ENCODE results near the gene PCCA.
"Not testable (repeated sequence)": the region's sequence is repeated elsewhere in the genome, so short reads cannot be mapped to it uniquely, and the experiment has no call there.

Gene PCCA

DNA sequence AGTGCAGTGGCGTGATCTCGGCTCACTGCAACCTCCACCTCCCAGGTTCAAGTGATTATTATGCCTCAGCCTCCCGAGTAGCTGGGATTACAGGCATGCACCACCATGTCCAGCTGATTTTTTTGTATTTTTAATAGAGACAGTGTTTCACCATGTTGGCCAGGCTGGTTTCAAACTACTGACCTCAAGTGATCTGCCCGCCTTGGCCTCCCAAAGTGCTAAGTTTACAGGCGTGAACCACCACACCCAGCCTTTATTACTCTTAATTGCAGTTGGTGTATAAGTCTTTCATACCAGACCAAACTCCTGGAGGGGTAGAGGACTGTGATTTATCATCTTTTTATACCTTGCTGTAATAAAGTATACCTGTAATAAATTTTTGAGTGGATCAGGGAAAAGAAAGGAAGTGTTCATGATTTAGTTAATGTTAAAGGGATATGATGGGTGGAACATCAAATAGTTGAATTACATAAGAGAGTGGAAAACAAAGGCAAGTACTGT lies 52.6 kb downstream of the PCCA start:
- not testable (repeated sequence) for H3K9ac ChIP-seq (ENCODE audit: low read length); H3K9me3 ChIP-seq (ENCODE audit: control insufficient read depth, insufficient read depth, low read depth, low read length); H3K27me3 ChIP-seq (ENCODE audit: control insufficient read depth, insufficient read depth, low read length); H3K27ac ChIP-seq (ENCODE audit: low read depth, low read length); H3K4me1 ChIP-seq (ENCODE audit: control insufficient read depth, insufficient read depth, low read length); H3K36me3 ChIP-seq (ENCODE audit: control insufficient read depth, insufficient read depth, low read length); H3K4me3 ChIP-seq (ENCODE audit: low read depth, low read length)

DNA sequence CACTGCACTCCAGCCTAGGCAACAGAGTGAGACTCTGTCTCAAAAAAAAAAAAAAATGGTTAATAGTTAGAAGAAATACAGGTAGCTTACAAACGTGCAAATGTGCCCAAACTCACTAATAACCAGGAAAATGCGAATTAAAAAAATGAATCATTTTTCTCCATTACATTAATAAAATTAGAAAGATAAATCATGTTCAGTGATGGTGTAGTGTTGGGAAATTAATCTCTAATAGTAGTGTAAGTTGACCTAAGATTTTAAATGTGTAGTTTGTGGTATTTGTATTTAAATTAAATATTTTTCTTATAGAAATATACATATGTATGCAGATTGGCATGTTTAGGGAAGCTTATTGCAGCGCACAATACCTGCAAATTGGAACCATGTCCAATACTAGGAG lies 57.6 kb downstream of the PCCA start:
- Histone ChIP-seq H3K27me3 (ENCODE audit: control insufficient read depth, insufficient read depth, low read length) (no peaks in the 10 kb centered on the region), H3K4me3 (ENCODE audit: low read depth, low read length) (no peak overlapping the region), H3K4me1 (ENCODE audit: control insufficient read depth, insufficient read depth, low read length) (peaks cover 16% of the 10 kb centered on the region; the same call in 1 of the 2 replicates), H3K36me3 (ENCODE audit: control insufficient read depth, insufficient read depth, low read length) (peaks cover 9% of the 10 kb centered on the region; the same call in 1 of the 2 replicates), H3K9ac (ENCODE audit: low read length) (no peak overlapping the region), H3K27ac (ENCODE audit: low read depth, low read length) (no peak overlapping the region), H3K9me3 (ENCODE audit: control insufficient read depth, insufficient read depth, low read depth, low read length) (no peaks in the 10 kb centered on the region)

DNA sequence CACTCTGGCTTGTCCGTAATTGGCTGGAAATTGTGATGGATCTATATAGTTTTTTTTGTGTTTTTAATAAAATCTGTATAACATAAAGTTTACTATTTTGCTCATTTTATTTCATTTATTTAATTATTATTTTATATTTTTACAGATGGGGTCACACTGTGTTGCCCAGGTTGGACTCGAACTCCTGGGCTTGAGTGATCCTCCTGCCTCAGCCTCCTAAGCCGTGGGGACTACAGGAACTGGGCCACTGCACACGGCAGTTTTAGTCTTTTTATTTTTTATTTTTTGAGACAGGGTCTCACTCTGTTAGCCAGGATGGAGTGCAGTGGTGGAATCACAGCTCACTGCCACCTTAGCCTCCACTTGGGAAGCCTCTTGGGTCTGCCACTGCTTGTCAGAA lies 58.9 kb downstream of the PCCA start:
- Histone ChIP-seq H3K9ac (ENCODE audit: low read length) (peak overlapping the region; percentile 19), H3K27me3 (ENCODE audit: control insufficient read depth, insufficient read depth, low read length) (no peaks in the 10 kb centered on the region), H3K4me1 (ENCODE audit: control insufficient read depth, insufficient read depth, low read length) (peaks cover 16% of the 10 kb centered on the region; the same call in 1 of the 2 replicates), H3K36me3 (ENCODE audit: control insufficient read depth, insufficient read depth, low read length) (peaks cover 9% of the 10 kb centered on the region; the same call in 1 of the 2 replicates), H3K27ac (ENCODE audit: low read depth, low read length) (peak overlapping the region; percentile 74; the same call in 1 of the 2 replicates), H3K4me3 (ENCODE audit: low read depth, low read length) (no peak overlapping the region), H3K9me3 (ENCODE audit: control insufficient read depth, insufficient read depth, low read depth, low read length) (no peaks in the 10 kb centered on the region)

DNA sequence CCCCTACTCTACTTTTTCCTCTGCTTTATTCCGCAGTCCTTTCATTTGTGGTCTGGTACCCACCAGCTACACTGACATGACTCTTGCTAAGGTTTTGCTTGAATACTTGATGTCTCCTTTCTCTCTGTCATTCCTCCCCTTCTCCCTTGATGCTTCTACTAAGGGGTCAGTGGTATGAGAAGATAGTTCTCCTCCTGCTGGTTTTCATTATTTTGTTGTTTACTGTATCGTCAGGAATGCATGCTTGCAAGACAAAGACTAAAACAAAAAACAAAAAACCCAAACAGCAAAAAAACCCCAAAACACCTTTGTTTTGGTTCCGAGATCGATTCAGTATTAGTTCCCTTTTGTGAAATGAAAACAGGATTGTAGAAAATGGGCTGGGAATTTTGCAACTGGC lies 59.5 kb downstream of the PCCA start:
- Histone ChIP-seq H3K4me1 (ENCODE audit: control insufficient read depth, insufficient read depth, low read length) (peaks cover 16% of the 10 kb centered on the region; the same call in 1 of the 2 replicates), H3K27me3 (ENCODE audit: control insufficient read depth, insufficient read depth, low read length) (no peaks in the 10 kb centered on the region), H3K4me3 (ENCODE audit: low read depth, low read length) (no peak overlapping the region), H3K36me3 (ENCODE audit: control insufficient read depth, insufficient read depth, low read length) (peaks cover 9% of the 10 kb centered on the region; the same call in 1 of the 2 replicates), H3K9ac (ENCODE audit: low read length) (no peak overlapping the region), H3K27ac (ENCODE audit: low read depth, low read length) (peak overlapping the region; percentile 89), H3K9me3 (ENCODE audit: control insufficient read depth, insufficient read depth, low read depth, low read length) (no peaks in the 10 kb centered on the region)

DNA sequence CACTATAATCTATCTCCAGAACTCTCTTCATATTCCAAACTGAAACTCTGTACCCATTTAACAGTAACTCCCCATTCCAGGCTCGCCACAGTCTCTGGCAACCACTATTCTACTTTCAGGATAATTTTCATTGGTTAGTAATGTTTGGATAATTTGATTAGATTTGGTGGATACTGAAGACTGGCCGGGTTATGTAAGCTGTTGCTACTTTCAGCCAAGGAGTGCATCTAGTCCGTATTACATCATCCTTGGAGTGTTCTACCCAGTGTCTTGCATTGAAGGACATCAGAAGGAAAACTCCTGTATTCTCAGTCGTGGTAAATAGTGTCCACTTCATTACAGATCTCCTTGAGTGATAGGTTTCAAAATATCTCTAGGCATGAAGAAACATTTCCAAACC lies 60.5 kb downstream of the PCCA start:
- H3K4me3 ChIP-seq (ENCODE audit: low read depth, low read length): no peak overlapping the region
- H3K9ac ChIP-seq (ENCODE audit: low read length): no peak overlapping the region
- H3K27ac ChIP-seq (ENCODE audit: low read depth, low read length): peak overlapping the region; percentile 89
- no peaks in the 10 kb centered on the region for H3K9me3 ChIP-seq (ENCODE audit: control insufficient read depth, insufficient read depth, low read depth, low read length)
- H3K4me1 ChIP-seq (ENCODE audit: control insufficient read depth, insufficient read depth, low read length): peaks cover 20% of the 10 kb centered on the region; the same call in 1 of the 2 replicates
- H3K36me3 ChIP-seq (ENCODE audit: control insufficient read depth, insufficient read depth, low read length): peaks cover 9% of the 10 kb centered on the region; the same call in 1 of the 2 replicates
- no peaks in the 10 kb centered on the region for H3K27me3 ChIP-seq (ENCODE audit: control insufficient read depth, insufficient read depth, low read length)

DNA sequence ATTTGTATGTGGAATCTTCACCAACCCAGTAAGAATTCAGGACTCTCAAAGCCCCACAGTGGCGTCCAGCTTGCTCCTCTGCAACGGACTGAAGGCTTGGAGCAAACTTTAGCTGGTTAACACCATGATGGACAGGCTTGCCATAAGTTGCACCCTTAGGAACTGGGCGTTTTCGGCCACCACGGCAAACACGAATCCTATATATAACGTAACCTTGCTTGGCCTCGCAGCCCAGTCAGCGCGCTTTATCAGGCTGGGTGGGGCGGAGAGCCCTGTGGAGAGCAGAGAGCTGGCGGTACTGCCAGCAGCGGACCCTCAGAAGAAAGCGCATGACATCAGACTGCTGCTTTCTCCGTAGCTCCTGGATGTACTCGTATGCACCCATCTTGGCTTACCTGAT lies 61.8 kb downstream of the PCCA start:
- H3K9me3 ChIP-seq (ENCODE audit: control insufficient read depth, insufficient read depth, low read depth, low read length); H3K9ac ChIP-seq (ENCODE audit: low read length); H3K27ac ChIP-seq (ENCODE audit: low read depth, low read length); H3K4me3 ChIP-seq (ENCODE audit: low read depth, low read length); H3K27me3 ChIP-seq (ENCODE audit: control insufficient read depth, insufficient read depth, low read length): not testable (repeated sequence)
- H3K4me1 ChIP-seq (ENCODE audit: control insufficient read depth, insufficient read depth, low read length): peaks cover 28% of the 10 kb centered on the region; the same call in 1 of the 2 replicates
- H3K36me3 ChIP-seq (ENCODE audit: control insufficient read depth, insufficient read depth, low read length): peaks cover 17% of the 10 kb centered on the region; the same call in 1 of the 2 replicates

DNA sequence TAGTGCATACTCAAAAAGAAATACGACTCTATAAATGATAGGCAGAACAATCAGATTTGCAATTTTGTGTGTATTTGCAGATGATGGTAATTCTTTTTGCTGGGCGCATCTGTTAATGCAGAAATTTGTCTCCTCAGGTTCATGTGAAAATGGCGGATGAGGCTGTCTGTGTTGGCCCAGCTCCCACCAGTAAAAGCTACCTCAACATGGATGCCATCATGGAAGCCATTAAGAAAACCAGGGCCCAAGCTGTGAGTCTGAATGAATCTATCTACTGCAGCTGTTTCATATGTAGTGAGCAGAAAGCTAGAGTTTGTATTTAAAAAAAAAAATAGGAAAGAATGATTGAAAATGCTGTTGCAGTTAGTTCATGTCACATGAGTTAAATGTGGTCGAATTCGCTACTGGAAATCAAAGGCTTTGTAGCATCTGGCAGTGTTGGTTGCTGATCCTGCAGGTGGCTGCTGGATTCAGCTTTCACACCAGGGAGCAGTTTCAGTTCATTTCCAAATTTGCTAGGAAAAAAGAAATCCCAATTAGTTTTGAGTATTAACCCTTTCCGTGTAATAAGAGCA lies 66.0 kb downstream of the PCCA start:
- Histone ChIP-seq H3K9ac (ENCODE audit: low read length) (no peak overlapping the region), H3K4me3 (ENCODE audit: low read depth, low read length) (no peak overlapping the region), H3K36me3 (ENCODE audit: control insufficient read depth, insufficient read depth, low read length) (peaks cover 22% of the 10 kb centered on the region), H3K27ac (ENCODE audit: low read depth, low read length) (no peak overlapping the region), H3K9me3 (ENCODE audit: control insufficient read depth, insufficient read depth, low read depth, low read length) (no peaks in the 10 kb centered on the region), H3K27me3 (ENCODE audit: control insufficient read depth, insufficient read depth, low read length) (no peaks in the 10 kb centered on the region), H3K4me1 (ENCODE audit: control insufficient read depth, insufficient read depth, low read length) (peaks cover 12% of the 10 kb centered on the region; the same call in 1 of the 2 replicates)

DNA sequence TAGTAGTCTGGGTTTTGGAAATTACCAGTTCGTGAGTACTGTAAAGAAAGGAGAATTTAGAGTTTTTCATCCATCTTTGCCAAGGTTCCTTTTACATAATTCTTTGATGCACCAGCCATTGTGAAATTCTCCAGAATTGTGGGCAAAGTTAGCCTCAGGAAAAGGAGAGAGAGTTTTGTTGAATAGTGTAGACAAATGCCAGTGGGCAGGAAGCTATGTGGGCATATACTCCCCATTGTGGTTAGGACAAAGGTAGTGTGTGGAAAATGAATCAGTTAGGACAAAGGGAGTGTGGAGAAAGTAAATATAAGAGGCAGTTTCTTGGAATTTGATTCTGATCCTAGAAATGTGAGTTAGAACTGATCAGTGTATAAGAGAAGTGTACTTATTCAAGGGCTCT lies 67.9 kb downstream of the PCCA start:
- peaks cover 22% of the 10 kb centered on the region for H3K36me3 ChIP-seq (ENCODE audit: control insufficient read depth, insufficient read depth, low read length)
- peaks cover 12% of the 10 kb centered on the region; the same call in 1 of the 2 replicates for H3K4me1 ChIP-seq (ENCODE audit: control insufficient read depth, insufficient read depth, low read length)
- H3K4me3 ChIP-seq (ENCODE audit: low read depth, low read length): no peak overlapping the region
- no peaks in the 10 kb centered on the region for H3K9me3 ChIP-seq (ENCODE audit: control insufficient read depth, insufficient read depth, low read depth, low read length)
- H3K27me3 ChIP-seq (ENCODE audit: control insufficient read depth, insufficient read depth, low read length): no peaks in the 10 kb centered on the region
- no peak overlapping the region for H3K9ac ChIP-seq (ENCODE audit: low read length)
- H3K27ac ChIP-seq (ENCODE audit: low read depth, low read length): no peak overlapping the region

DNA sequence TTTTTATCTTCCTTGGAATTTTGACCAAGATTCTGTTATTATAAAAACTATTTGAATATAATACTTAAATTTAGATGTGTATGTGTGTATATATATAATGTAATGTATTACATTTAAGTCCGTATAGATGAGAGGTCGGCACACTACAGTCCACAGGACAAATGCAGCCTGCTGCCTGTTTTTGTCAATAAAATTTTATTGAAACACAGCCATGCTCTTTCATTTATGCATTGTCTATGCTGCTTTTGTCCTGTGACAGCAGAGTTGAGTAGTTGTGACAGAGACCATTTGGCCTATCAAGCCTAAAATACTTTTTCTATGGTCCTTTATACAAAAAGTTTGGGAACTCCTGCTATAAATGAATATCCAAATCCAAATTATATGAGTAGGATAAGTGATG lies 69.7 kb downstream of the PCCA start:
- peaks cover 22% of the 10 kb centered on the region for H3K36me3 ChIP-seq (ENCODE audit: control insufficient read depth, insufficient read depth, low read length)
- H3K27me3 ChIP-seq (ENCODE audit: control insufficient read depth, insufficient read depth, low read length): no peaks in the 10 kb centered on the region
- no peak overlapping the region for H3K27ac ChIP-seq (ENCODE audit: low read depth, low read length)
- H3K4me1 ChIP-seq (ENCODE audit: control insufficient read depth, insufficient read depth, low read length): peaks cover 12% of the 10 kb centered on the region; the same call in 1 of the 2 replicates
- H3K9ac ChIP-seq (ENCODE audit: low read length): no peak overlapping the region
- no peaks in the 10 kb centered on the region for H3K9me3 ChIP-seq (ENCODE audit: control insufficient read depth, insufficient read depth, low read depth, low read length)
- no peak overlapping the region for H3K4me3 ChIP-seq (ENCODE audit: low read depth, low read length)

DNA sequence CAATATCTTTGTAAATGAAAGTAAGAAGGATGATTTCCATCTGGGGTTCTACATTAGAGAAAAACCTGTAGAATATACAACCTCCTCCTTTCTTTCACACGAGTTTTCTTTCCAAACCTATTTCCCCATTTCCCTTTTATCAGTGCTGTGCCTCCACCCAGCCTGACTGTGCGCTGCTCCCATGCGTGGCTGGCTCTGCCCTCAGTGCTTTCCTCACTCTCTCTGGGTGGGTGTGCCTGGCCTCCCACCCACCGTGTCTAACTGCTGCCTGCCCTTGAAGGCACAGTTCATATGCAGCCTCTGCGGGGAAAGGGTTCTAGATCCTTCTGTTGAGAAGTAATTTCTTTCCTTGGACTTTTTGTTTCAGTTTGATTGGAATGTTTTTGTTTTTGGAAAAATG lies 70.7 kb downstream of the PCCA start:
- Histone ChIP-seq H3K27ac (ENCODE audit: low read depth, low read length) (no peak overlapping the region; the same call in 1 of the 2 replicates), H3K27me3 (ENCODE audit: control insufficient read depth, insufficient read depth, low read length) (no peaks in the 10 kb centered on the region), H3K4me1 (ENCODE audit: control insufficient read depth, insufficient read depth, low read length) (peaks cover 5% of the 10 kb centered on the region; the same call in 1 of the 2 replicates), H3K36me3 (ENCODE audit: control insufficient read depth, insufficient read depth, low read length) (peaks cover 20% of the 10 kb centered on the region), H3K9ac (ENCODE audit: low read length) (no peak overlapping the region), H3K4me3 (ENCODE audit: low read depth, low read length) (no peak overlapping the region), H3K9me3 (ENCODE audit: control insufficient read depth, insufficient read depth, low read depth, low read length) (no peaks in the 10 kb centered on the region)

DNA sequence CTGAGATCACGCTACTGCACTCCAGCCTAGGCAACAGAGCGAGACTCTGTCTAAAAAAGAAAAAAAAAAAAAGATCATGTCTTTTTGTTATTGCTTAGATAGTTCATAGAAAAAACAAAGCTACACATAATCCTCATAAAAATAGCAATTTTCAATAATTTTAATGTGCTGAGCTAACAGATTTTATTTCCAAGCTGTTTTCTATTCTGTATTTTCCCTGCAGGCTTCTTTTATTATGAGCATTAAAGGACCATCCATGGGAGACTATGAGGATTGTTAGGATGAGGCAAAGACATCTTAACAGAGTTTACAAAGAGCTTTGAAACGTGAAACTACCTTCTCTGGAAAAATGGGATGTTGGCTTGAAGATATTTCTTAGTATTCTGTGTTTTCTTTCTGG lies 71.6 kb downstream of the PCCA start:
- H3K27ac ChIP-seq (ENCODE audit: low read depth, low read length): no peak overlapping the region

More for the DNA sequence above, 71.6 kb downstream of the PCCA start:
- Histone ChIP-seq H3K9me3 (ENCODE audit: control insufficient read depth, insufficient read depth, low read depth, low read length) (no peaks in the 10 kb centered on the region), H3K9ac (ENCODE audit: low read length) (no peak overlapping the region), H3K36me3 (ENCODE audit: control insufficient read depth, insufficient read depth, low read length) (peaks cover 12% of the 10 kb centered on the region), H3K27me3 (ENCODE audit: control insufficient read depth, insufficient read depth, low read length) (no peaks in the 10 kb centered on the region), H3K4me1 (ENCODE audit: control insufficient read depth, insufficient read depth, low read length) (no peaks in the 10 kb centered on the region), H3K4me3 (ENCODE audit: low read depth, low read length) (no peak overlapping the region)
